ENCODE results near the gene RNF114.

GRCh38 chr20:49890471-49891361 is 45.5 kb upstream of the RNF114 start:
- no peak for TF ChIP-seq CTCF (IDR thresholded peaks at IDR 0.05; ENCODE audit: low read depth, low read length)
- TF ChIP-seq EZH2phosphoT487 (IDR thresholded peaks at IDR 0.05; ENCODE audit: low read depth): no peak
